Esophagus muscularis mucosa (tissue), 4 donors: Measurements from ENCODE around the gene SLC25A20. TPM values are rescaled to one million over a fixed set of nuclear protein-coding genes. Genes with fewer than 3 reads are reported as not detected.
"Not testable (repeated sequence)": the region's sequence is repeated elsewhere in the genome, so short reads cannot be mapped to it uniquely, and the experiment has no call there.

Experiments
- DNase-seq: peaks from one replicate; pipeline ENCODE4 v3.0.0-alpha.2; 2017; ENCODE audit errors: extremely low spot score
- H3K27ac ChIP-seq, 4 donors: fragments of 200-600 bp; sonication (generic); replicated peaks in 1 of 4; 1 replicate in 3 of 4; 2 replicates in 1 of 4; pipeline ENCODE4 v1.5.1; 2016 to 2019; ENCODE audit warnings: mild to moderate bottlenecking in 1 of 4
- H3K27me3 ChIP-seq, 4 donors: fragments of 200-600 bp; sonication (generic); one replicate each; pipeline versions ENCODE4 v1.5.1 to v1.6.0; 2016 to 2019
- H3K36me3 ChIP-seq, 4 donors: fragments of 200-600 bp; sonication (generic); one replicate each; pipeline ENCODE4 v1.5.1; 2016 to 2019
- H3K4me1 ChIP-seq, 4 donors: fragments of 200-600 bp; sonication (generic); one replicate each; pipeline ENCODE4 v1.5.1; 2016 to 2019
- H3K4me3 ChIP-seq, 4 donors: fragments of 200-600 bp; sonication (generic); 1 replicate in 2 of 4; 2 replicates in 2 of 4; pipeline ENCODE4 v1.5.1; 2016 to 2019; ENCODE audit warnings: mild to moderate bottlenecking in 4 of 4, moderate library complexity in 1 of 4
- H3K9me3 ChIP-seq, 4 donors: fragments of 200-600 bp; sonication (generic); 1 replicate in 3 of 4; 2 replicates in 1 of 4; pipeline ENCODE4 v1.5.1; 2016 to 2019
- CTCF ChIP-seq, 3 experiments: fragments of 200-600 bp in 2 of 3; fragments of 450-650 bp in 1 of 3; sonication (generic) in 2 of 3; IDR thresholded peaks; one replicate each; pipeline ENCODE4 v1.5.1; 2017 to 2019; ENCODE audit warnings: antibody characterized with exemption in 3 of 3, mild to moderate bottlenecking in 2 of 3, moderate library complexity in 1 of 3
- EP300 ChIP-seq: sonication (generic); formaldehyde crosslinking; IDR thresholded peaks from one replicate; pipeline ENCODE4 v1.6.1; 2017; ENCODE audit warnings: antibody characterized with exemption
- POLR2A ChIP-seq: fragments of 450-650 bp; IDR thresholded peaks from one replicate; pipeline ENCODE4 v1.6.1; 2017; ENCODE audit warnings: antibody characterized with exemption, moderate library complexity, mild to moderate bottlenecking, low read depth
- POLR2AphosphoS5 ChIP-seq, 2 donors: sonication (generic); formaldehyde crosslinking; IDR thresholded peaks; one replicate each; pipeline ENCODE4 v1.6.1; 2017; ENCODE audit warnings: antibody characterized with exemption in 2 of 2
- WGBS: methylation state at CpG from one replicate; pipeline ENCODE4 v1.1.5; 2018; 5-methylcytosine and 5-hydroxymethylcytosine counted together
- intact Hi-C: fragments of 100-400 bp; cut with DNase I; formaldehyde crosslinking; loops from one replicate; pipeline ENCODE4 v1.15.1; 2023
- total RNA-seq, 4 donors: library from RNA; depleted of rRNA; stranded (reverse); fragments of >200 nt; gene quantifications; one replicate each; pipeline versions ENCODE4 v1.1.0 to v1.2.1, GENCODE V29; 2016

SLC25A20 gene
- total RNA-seq, 4 donors from 2014 or later, result 13.3 to 34.6 (median 21.8) TPM

- intact Hi-C loops, result no loop called here
- 89% methylated on average over 11 of the region's 11 CpGs for WGBS
- Histone ChIP-seq H3K27me3 (no peaks in the 10 kb centered on the region), H3K27ac (no peak overlapping the region), H3K4me3 (no peak overlapping the region), H3K9me3 (no peaks in the 10 kb centered on the region), H3K4me1 (peaks cover 43 to 69% (median 59%) of the 10 kb centered on the region in 4 donors), H3K36me3 (peaks cover 24 to 77% (median 55%) of the 10 kb centered on the region in 4 donors)
- DNase-seq, result no peak
- no peak for TF ChIP-seq POLR2A
- no peak for TF ChIP-seq POLR2AphosphoS5 (IDR thresholded peaks at IDR 0.05)
- no peak for TF ChIP-seq CTCF (IDR thresholded peaks at IDR 0.05)
- no peak for TF ChIP-seq EP300
Observed at GRCh38 chr3:48926425-48927392, 28.0 kb upstream of the SLC25A20 start.

- peak overlapping the region; percentile 76 to 89 (median 82) for H3K4me3 ChIP-seq
- peaks cover 27 to 43% (median 38%) of the 10 kb centered on the region in 4 donors for H3K4me1 ChIP-seq
- H3K36me3 ChIP-seq, result peaks cover 9 to 30% (median 15%) of the 10 kb centered on the region in 4 donors
- H3K9me3 ChIP-seq, result no peaks in the 10 kb centered on the region
- peak in 1 of 2 donors; percentile 27 for TF ChIP-seq POLR2AphosphoS5 (IDR thresholded peaks at IDR 0.05)
- TF ChIP-seq CTCF (IDR thresholded peaks at IDR 0.05), result no peak
- intact Hi-C loops, result loop anchor here (2.0 to 5.0 kb wide), 2 partner anchors 21 to 72 kb away; partner anchors contain the start of genes PRKAR2A and SLC25A20
- WGBS, result 2% methylated on average over 16 of the region's 54 CpGs
- H3K27me3 ChIP-seq, result no peaks in the 10 kb centered on the region
- peak overlapping the region; percentile 88 to 98 (median 94) for H3K27ac ChIP-seq
- peak; percentile 92 for DNase-seq
Observed at GRCh38 chr3:48919215-48920138, 20.8 kb upstream of the SLC25A20 start.

GRCh38 chr3:48918388-48919214 lies 19.9 kb upstream of the SLC25A20 start, which contains the start of gene ARIH2:
Gene ARIH2 (plus strand): TSS chr3:48918842. CDS start chr3:48927559, 8,717 bp downstream.
- TF ChIP-seq POLR2A, result peak; percentile 71
- peak; percentile 91 to 95 for TF ChIP-seq POLR2AphosphoS5 (IDR thresholded peaks at IDR 0.05)
- TF ChIP-seq CTCF (IDR thresholded peaks at IDR 0.05), result peak in 1 of 3 experiments; percentile 14
- TF ChIP-seq EP300, result no peak
- peaks cover 27 to 43% (median 38%) of the 10 kb centered on the region in 4 donors for H3K4me1 ChIP-seq
- no peaks in the 10 kb centered on the region for H3K9me3 ChIP-seq
- intact Hi-C loops, result loop anchor here (2.0 to 5.0 kb wide), 2 partner anchors 20 to 71 kb away; partner anchors contain the start of genes PRKAR2A and SLC25A20
- peaks cover under 1 to 21% (median 6%) of the 10 kb centered on the region in 4 donors for H3K36me3 ChIP-seq
- H3K27ac ChIP-seq, result peak within 1 kb of the TSS; percentile 88 to 98 (median 94)
- DNase-seq, result peak; percentile 97
- WGBS, result under 1% methylated on average over 39 of the region's 97 CpGs
- H3K27me3 ChIP-seq, result no peaks in the 10 kb centered on the region
- peak within 1 kb of the TSS; percentile 76 to 89 (median 82) for H3K4me3 ChIP-seq

- no peak overlapping the region for H3K4me3 ChIP-seq
- H3K9me3 ChIP-seq, result no peaks in the 10 kb centered on the region
- H3K27ac ChIP-seq, result no peak overlapping the region
- intact Hi-C loops, result loop anchor here (5.0 kb wide), 1 partner anchor 68 kb away; the partner anchor contains the start of gene PRKAR2A
- TF ChIP-seq EP300, result no peak
- TF ChIP-seq POLR2AphosphoS5 (IDR thresholded peaks at IDR 0.05), result no peak
- no peak for TF ChIP-seq CTCF (IDR thresholded peaks at IDR 0.05)
- TF ChIP-seq POLR2A, result no peak
- peaks cover 15 to 24% (median 24%) of the 10 kb centered on the region in 4 donors for H3K4me1 ChIP-seq
- no peak for DNase-seq
- WGBS, result 75% methylated on average over 1 of the region's 1 CpG
- no peaks in the 10 kb centered on the region for H3K27me3 ChIP-seq
- no peaks in the 10 kb centered on the region for H3K36me3 ChIP-seq
Observed at GRCh38 chr3:48915296-48915695, 16.6 kb upstream of the SLC25A20 start.

GRCh38 chr3:48907026-48907425 lies 8.3 kb upstream of the SLC25A20 start:
- intact Hi-C loops, H3K27ac ChIP-seq, H3K4me1 ChIP-seq, H3K27me3 ChIP-seq, H3K4me3 ChIP-seq, DNase-seq, H3K9me3 ChIP-seq, H3K36me3 ChIP-seq: not testable (repeated sequence)
- 91% methylated on average over 9 of the region's 13 CpGs for WGBS
